ENCODE data around the gene IGFLR1.

IGFLR1 gene

DNA sequence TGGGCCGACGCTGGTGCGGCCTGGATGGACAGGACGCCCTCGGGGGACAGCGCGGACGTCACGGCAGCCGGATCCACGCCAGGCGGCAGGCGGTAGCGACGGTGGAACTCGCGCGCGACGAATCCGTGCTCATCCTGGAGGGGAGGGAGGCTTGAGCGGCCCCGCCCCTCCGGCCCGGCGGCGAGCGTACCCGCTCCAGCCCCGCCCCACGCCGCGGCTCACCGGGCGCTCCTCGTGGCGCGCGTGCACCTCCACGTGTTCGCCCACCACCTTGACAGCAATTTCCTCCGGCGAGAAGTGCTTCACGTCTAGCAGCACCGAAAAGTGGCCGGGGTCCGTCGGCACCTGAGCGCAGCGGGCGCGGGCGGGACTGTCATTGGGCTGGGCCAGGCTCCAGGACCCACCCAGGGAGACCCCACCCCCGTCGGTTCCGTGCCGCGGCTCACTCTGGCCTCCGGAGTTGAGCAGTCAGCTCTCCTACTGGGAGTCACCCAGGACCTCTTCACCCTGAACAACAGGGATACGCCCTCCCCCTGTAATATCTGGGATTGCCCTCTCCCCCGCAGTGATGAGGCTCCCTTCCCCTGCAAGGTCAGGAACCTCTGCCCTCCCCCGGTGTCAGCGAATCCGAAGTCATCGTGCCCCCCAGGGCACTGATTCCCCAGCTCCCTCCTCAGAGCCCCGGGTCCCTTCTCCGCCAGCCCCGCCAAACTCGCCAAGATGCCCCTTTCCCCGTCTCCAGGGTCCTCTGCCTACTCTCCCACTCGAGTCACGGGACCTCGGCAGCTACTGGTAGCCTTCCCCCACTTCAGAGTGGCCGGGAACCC lies 13.5 kb upstream of the IGFLR1 start:
- no peak for DNase-seq (ENCODE audit: low spot score)

DNA sequence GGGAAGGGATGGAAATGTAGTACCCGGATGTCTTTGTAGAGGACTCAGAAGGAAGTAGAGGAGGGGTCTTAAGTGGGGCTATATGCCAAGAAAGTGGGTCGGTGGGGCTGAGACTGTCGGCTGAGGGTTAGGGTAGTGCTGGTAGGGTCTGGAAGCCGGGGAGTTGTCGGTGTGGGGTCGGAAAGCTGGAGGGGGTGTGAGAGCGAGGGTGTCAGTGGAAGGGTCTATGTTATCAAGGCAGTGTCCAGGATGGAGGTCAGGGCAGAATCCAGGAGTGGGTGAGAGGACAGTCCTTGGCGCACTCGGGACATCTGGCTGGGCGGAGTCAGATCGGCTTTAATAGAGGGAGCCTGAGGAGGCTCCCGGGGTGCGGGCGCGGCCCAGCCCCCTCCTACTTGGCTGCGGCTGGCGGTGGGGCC lies 12.9 kb upstream of the IGFLR1 start:
- DNase-seq (ENCODE audit: low spot score), result no peak

DNA sequence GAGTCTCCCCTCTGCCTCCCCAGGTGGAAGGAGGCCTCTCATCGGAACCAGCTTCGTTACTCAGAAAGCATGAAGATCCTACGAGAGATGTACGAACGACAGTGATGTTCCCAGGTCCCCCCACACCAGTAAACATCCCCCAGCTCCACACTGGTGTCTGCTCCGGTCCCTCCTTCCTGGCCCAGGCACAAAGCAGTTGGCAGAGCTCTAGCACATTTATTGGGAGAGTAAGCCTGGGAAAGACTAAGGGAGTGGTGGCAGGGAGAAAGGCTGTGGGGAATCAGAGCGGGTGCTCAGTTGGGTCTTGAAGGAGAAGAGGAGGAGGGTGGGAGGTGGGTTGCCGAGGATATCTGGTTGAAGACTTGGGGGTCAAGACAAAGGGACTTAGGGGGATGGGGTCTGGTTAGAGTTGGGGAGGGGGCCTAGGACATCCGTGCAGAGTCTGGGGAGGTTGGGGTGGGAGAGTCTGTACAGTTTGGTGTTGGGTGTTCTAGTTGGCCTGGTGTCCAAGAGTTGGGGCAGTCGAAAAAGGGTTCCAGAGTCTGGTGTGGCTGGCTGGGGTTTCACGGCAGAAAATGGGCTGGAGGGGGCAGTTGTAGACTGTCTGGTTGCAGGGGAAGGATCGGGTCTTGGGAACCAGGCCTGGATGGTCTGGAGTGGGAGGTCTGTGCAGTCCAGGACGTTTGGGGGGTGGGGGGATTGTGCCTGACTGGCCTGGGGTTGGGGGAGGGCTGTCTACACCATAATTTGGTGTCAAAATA lies 12.3 kb upstream of the IGFLR1 start:
- no peak for DNase-seq (ENCODE audit: low spot score)

DNA sequence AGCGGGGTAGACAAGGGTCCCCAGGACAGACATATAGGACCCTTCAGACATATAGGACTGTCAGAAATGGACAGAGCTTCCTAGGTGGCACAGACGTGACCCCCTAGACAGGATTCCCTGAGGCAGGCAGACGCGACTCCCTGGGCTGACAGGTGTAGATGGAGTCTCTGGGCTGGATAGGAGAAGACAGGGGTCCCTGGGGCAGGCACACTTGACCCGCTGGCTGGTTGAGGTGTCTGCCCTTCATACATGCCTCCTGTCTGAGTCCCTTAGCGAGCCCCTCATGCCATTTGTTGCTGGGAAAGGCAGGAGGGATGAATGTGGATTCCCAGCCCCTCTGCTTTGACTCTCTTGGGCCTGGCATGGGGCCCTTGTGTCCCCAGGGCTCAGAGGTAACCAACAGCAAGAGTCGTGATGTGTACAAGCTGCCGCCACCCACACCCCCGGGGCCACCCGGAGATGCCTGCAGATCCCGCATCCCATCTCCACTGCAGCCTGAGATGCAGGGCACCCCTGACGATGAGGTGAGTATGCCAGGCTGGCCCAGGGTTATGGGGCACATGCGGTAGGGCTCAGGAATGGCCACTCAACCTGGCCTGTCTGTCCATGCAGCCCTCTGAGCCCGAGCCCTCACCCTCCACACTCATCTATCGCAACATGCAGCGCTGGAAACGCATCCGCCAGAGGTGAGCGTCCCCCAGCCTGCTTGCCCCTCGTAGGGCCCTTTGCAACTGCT lies 11.6 kb upstream of the IGFLR1 start:
- DNase-seq (ENCODE audit: low spot score), result no peak

DNA sequence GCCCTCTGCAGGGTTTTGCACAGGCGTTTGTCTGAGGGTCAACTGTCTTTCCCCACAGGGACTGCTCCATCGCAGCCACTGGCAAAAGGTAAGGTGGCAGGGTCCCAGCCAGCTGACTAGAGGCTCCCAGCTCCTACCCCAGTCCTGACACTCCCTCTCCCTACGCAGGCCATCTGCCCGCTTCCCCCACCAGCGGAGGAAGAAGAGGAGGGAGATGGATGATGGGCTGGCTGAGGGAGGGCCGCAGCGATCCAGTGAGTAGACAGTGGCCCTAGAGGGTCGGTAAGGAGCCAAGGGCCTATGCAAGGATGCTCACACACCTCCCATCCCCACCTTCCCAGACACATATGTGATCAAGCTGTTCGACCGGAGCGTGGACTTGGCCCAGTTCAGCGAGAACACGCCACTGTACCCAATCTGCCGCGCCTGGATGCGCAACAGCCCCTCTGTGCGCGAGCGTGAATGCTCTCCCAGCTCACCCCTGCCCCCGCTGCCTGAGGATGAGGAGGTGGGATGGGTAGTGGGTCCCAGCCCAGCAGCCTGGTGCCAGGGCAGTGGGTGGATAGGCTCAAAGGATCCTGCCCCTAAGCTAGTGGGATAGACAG lies 10.6 kb upstream of the IGFLR1 start:
- no peak for DNase-seq (ENCODE audit: low spot score)

GRCh38 chr19:35751839-35752745 lies 9.8 kb upstream of the IGFLR1 start:
- no peak for DNase-seq (ENCODE audit: low spot score)

- no peak for DNase-seq (ENCODE audit: low spot score)
Observed at GRCh38 chr19:35750167-35750566, 7.9 kb upstream of the IGFLR1 start.

DNA sequence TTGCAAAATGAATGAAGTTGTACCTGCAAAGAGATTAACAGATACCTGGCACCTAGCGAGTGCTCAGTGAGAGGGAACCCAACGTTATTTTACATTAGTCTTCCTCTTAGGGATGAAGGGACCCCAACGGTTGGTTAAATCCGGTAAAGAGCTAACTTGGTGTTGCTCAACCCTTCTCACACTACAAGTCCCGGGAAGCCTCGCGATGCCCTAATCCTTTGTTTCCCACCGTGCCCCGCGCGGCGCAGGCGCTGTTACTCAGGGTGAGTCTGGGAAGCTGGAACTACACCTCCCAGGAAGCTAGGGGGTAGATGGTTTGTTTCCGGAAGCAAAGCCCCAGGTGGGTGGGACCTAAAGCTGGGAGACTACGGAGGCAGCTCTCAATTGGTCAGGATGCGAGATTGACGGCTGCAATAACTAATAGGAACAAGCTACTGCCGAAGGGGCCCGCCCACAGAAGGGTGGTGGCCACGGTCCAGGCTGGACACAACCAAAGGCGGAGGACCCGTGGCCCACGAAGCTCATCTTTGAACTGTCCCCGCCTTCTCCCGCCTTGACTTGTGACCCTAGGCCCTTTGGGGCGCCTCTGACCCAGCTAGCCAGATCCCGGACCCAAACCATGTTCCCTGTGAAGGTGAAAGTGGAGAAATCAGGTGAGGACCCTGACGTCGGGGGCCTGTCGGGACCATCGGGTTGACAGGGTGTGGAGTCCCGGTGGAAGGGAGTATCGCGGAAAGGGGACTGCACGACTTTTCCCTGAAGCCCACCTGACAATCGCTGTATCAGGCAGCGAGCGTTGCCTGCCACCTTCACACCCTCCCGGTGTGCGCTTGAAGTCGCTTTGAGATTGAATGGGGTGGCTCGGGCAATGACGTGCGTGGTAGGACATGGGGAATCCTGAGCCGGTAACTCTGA lies 6.1 kb upstream of the IGFLR1 start, which contains the start of gene LIN37:
Gene LIN37, plus strand, starts transcription at position 471 of the 915 bp plus-strand sequence. Its CDS starts 149 bp downstream, at position 620.
- DNase-seq (ENCODE audit: low spot score), result peak; percentile 96

- DNase-seq (ENCODE audit: low spot score), result no peak
Observed at GRCh38 chr19:35746531-35746930, 4.3 kb upstream of the IGFLR1 start.

DNA sequence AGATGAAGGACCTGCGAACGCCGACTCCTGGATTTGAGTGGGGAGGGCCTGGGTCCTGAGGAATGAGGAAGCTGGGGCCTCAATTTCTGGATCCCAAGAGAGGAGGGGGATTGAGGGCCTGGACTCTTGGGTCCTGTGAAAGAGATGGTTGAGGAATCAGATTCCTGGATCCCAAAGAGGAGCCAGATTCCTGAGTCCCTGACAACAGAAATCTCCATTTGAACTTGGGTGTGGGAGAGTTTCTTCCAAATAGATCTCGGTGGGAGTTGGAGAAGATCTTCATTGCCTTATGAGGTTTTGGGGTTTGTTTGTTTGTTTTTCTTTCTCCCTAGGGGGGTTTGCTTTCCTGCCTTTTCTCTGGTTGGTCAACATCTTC lies 3.8 kb upstream of the IGFLR1 start:
- DNase-seq (ENCODE audit: low spot score), result no peak

DNA sequence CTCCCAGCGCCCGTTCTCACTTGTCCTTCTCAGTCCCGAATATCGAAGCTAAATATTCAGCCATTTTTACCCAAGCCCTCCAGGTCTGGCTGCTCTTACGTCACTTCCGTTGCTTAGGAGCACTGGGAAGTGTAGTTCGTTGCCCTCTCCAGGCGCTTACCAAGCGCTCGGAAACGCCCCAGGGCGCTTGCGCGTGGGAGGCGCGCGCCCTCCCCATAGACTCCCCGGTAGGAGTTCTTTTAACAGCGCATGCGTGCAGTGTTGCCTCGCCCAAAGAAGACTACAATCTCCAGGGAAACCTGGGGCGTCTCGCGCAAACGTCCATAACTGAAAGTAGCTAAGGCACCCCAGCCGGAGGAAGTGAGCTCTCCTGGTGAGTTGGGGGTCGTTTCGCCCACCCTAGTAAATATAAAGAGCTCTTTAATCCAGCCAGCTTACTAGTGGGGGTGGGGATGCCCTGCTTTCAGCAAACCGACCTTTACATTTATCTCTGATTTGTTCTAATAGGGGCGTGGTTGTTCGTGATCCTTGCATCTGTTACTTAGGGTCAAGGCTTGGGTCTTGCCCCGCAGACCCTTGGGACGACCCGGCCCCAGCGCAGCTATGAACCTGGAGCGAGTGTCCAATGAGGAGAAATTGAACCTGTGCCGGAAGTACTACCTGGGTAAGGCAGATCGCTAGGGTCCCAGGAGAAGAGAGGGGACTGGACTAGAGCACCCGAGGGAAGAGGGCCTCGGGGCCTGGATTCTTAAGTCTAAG lies 3.3 kb upstream of the IGFLR1 start, which contains the start of the genes PSENEN and U2AF1L4:
Gene PSENEN, plus strand, starts transcription at position 324 of the 759 bp plus-strand sequence. Its CDS starts 280 bp downstream, at position 604.
Gene U2AF1L4, minus strand, starts transcription at position 91 of the 759 bp plus-strand sequence. Its CDS starts 27 bp downstream, at position 64.
- peak; percentile 99 for DNase-seq (ENCODE audit: low spot score)

- peak; percentile 93 for DNase-seq (ENCODE audit: low spot score)
Observed at GRCh38 chr19:35744430-35745327, 2.4 kb upstream of the IGFLR1 start.

GRCh38 chr19:35743640-35744429 lies 1.6 kb upstream of the IGFLR1 start:
- no peak for DNase-seq (ENCODE audit: low spot score)

DNA sequence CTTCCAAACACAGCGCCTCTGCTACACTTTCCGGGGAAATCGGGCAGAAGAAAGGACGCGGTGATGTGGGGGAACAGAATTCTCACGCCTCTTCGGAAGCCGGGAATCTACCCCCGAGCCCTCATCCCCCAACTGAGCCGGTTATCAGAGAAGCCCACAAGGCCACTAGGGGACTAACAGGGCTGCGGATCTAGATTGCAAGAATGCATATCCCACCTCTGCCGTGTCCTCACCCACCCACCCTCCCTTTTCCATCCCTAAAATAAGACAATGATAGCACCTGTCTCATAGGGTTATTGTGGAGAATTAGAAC lies 1.1 kb downstream of the IGFLR1 start:
- no peak for DNase-seq (ENCODE audit: low spot score)

DNA sequence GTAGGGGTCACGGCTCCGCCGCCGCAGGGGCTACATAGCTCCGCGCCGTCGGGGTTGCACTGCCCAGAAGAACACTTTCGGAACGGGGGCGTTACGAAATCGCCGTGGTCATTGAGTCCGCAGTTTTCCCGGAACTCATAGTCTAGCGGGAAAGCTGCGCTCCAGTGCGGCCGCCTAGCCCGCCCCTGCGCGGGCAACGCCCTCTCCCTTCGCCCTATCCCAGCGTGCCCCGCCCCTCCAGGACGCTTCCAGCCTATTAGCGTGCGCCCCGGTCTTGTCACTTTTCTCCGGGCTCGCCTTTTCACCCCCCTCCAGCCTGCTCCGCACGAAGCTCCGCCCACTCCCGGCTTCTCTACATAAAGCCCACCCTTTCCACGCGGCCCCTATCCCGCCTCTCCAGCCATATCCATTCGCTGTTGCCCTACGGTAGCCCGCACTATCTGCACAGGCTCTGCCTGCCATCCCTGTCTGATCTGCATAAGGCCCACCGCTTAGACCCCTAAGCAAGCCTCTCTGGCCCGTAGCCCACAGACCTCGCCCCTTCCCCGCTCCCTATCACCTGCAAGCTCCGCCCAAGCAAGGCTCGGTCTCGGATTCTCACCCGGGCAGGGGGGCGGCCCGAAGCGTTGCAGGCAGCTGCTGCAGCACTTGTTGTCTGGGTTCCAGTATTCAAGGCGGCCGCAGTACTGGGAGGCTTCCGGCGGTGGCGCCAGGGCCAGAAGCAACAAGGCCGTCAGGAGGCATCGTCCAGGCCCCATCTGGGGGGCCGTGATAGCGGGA lies 1.6 kb downstream of the IGFLR1 start:
- DNase-seq (ENCODE audit: low spot score), result peak; percentile 99

DNA sequence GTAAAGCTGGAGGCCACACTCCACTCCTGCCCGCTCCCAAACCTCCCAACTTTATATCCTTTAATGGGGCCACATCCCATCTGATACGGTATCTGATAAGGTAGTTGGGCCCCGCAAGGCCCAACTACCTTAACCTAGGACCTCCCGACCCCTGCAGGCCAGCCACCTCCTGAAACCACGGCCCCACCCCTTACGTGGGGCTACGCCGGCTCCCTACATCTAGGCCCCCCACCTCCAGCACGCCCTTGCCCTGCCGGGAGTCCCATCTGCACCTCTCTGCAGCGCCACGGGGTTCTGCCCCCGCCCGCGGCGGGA lies 2.2 kb downstream of the IGFLR1 start:
- DNase-seq (ENCODE audit: low spot score), result no peak
